Measurements from ENCODE around the gene GOLGA6L2.
"Not testable (repeated sequence)": the region's sequence is repeated elsewhere in the genome, so short reads cannot be mapped to it uniquely, and the experiment has no call there.

GOLGA6L2 gene

GRCh38 chr15:23401627-23402026 lies 45.4 kb downstream of the GOLGA6L2 start:
- Histone ChIP-seq H3K9me3 (ENCODE audit: insufficient read depth, low read length) (no peaks in the 10 kb centered on the region), H3K36me3 (replicated peaks; ENCODE audit: low read depth, low read length) (no peaks in the 10 kb centered on the region), H3K27me3 (ENCODE audit: low read depth, low read length) (no peaks in the 10 kb centered on the region), H3K4me2 (ENCODE audit: low read length) (no peak overlapping the region), H3K4me1 (ENCODE audit: low read length) (no peaks in the 10 kb centered on the region), H2AFZ (ENCODE audit: low read depth, low read length) (no peak overlapping the region), H3K9ac (ENCODE audit: low read length) (no peak overlapping the region), H3K27ac (ENCODE audit: low read length) (no peak overlapping the region), H3K4me3 (ENCODE audit: low read length) (no peak overlapping the region), H4K20me1 (ENCODE audit: insufficient read depth, low read length) (no peaks in the 10 kb centered on the region), H3K79me2 (ENCODE audit: low read length) (no peaks in the 10 kb centered on the region)
- TF ChIP-seq EZH2phosphoT487 (IDR thresholded peaks at IDR 0.05; ENCODE audit: low read depth) (no peak), CTCF (IDR thresholded peaks at IDR 0.05; ENCODE audit: low read depth, low read length) (no peak)

- H3K4me3 ChIP-seq (ENCODE audit: low read length); H3K9ac ChIP-seq (ENCODE audit: low read length); H2AFZ ChIP-seq (ENCODE audit: low read depth, low read length); H3K27ac ChIP-seq (ENCODE audit: low read length); H4K20me1 ChIP-seq (ENCODE audit: insufficient read depth, low read length); H3K36me3 ChIP-seq (replicated peaks; ENCODE audit: low read depth, low read length); H3K4me1 ChIP-seq (ENCODE audit: low read length); H3K79me2 ChIP-seq (ENCODE audit: low read length); H3K4me2 ChIP-seq (ENCODE audit: low read length); H3K9me3 ChIP-seq (ENCODE audit: insufficient read depth, low read length); H3K27me3 ChIP-seq (ENCODE audit: low read depth, low read length): not testable (repeated sequence)
Measured at GRCh38 chr15:23399207-23399606, 47.8 kb downstream of the GOLGA6L2 start.

- H3K27me3 ChIP-seq (ENCODE audit: low read depth, low read length); H3K36me3 ChIP-seq (replicated peaks; ENCODE audit: low read depth, low read length); H3K9ac ChIP-seq (ENCODE audit: low read length); H3K79me2 ChIP-seq (ENCODE audit: low read length); H3K4me2 ChIP-seq (ENCODE audit: low read length); H3K4me1 ChIP-seq (ENCODE audit: low read length); H3K9me3 ChIP-seq (ENCODE audit: insufficient read depth, low read length); H2AFZ ChIP-seq (ENCODE audit: low read depth, low read length); H3K27ac ChIP-seq (ENCODE audit: low read length); H4K20me1 ChIP-seq (ENCODE audit: insufficient read depth, low read length); H3K4me3 ChIP-seq (ENCODE audit: low read length): not testable (repeated sequence)
Measured at GRCh38 chr15:23398357-23398756, 48.7 kb downstream of the GOLGA6L2 start.

GRCh38 chr15:23397779-23398178 lies 49.3 kb downstream of the GOLGA6L2 start:
- no peaks in the 10 kb centered on the region for H3K79me2 ChIP-seq (ENCODE audit: low read length)
- H3K4me3 ChIP-seq (ENCODE audit: low read length): no peak overlapping the region
- H3K27me3 ChIP-seq (ENCODE audit: low read depth, low read length): no peaks in the 10 kb centered on the region
- no peaks in the 10 kb centered on the region for H3K9me3 ChIP-seq (ENCODE audit: insufficient read depth, low read length)
- H3K9ac ChIP-seq (ENCODE audit: low read length): no peak overlapping the region
- no peaks in the 10 kb centered on the region for H3K4me1 ChIP-seq (ENCODE audit: low read length)
- no peak overlapping the region for H3K27ac ChIP-seq (ENCODE audit: low read length)
- no peak overlapping the region for H3K4me2 ChIP-seq (ENCODE audit: low read length)
- TF ChIP-seq EZH2phosphoT487 (IDR thresholded peaks at IDR 0.05; ENCODE audit: low read depth) (no peak), CTCF (IDR thresholded peaks at IDR 0.05; ENCODE audit: low read depth, low read length) (no peak)
- H3K36me3 ChIP-seq (replicated peaks; ENCODE audit: low read depth, low read length): no peaks in the 10 kb centered on the region
- H2AFZ ChIP-seq (ENCODE audit: low read depth, low read length): no peak overlapping the region
- no peaks in the 10 kb centered on the region for H4K20me1 ChIP-seq (ENCODE audit: insufficient read depth, low read length)

- no peak overlapping the region for H3K9ac ChIP-seq (ENCODE audit: low read length)
- no peaks in the 10 kb centered on the region for H3K79me2 ChIP-seq (ENCODE audit: low read length)
- no peaks in the 10 kb centered on the region for H4K20me1 ChIP-seq (ENCODE audit: insufficient read depth, low read length)
- H3K27me3 ChIP-seq (ENCODE audit: low read depth, low read length): no peaks in the 10 kb centered on the region
- H3K4me2 ChIP-seq (ENCODE audit: low read length): no peak overlapping the region
- no peak overlapping the region for H3K4me3 ChIP-seq (ENCODE audit: low read length)
- H3K4me1 ChIP-seq (ENCODE audit: low read length): no peaks in the 10 kb centered on the region
- no peak for TF ChIP-seq CTCF (IDR thresholded peaks at IDR 0.05; ENCODE audit: low read depth, low read length)
- TF ChIP-seq EZH2phosphoT487 (IDR thresholded peaks at IDR 0.05; ENCODE audit: low read depth): no peak
- H3K36me3 ChIP-seq (replicated peaks; ENCODE audit: low read depth, low read length): no peaks in the 10 kb centered on the region
- no peaks in the 10 kb centered on the region for H3K9me3 ChIP-seq (ENCODE audit: insufficient read depth, low read length)
- H2AFZ ChIP-seq (ENCODE audit: low read depth, low read length): no peak overlapping the region
- no peak overlapping the region for H3K27ac ChIP-seq (ENCODE audit: low read length)
Measured at GRCh38 chr15:23395832-23396231, 51.2 kb downstream of the GOLGA6L2 start.
